Kidney epithelial cell (primary cell): Measurements from ENCODE around the gene UMAD1. TPM values are rescaled to one million over a fixed set of nuclear protein-coding genes. Genes with fewer than 3 reads are reported as not detected.

Experiments used
- DNase-seq: peaks from one replicate; pipeline ENCODE4 v3.0.0-alpha.2; 2010; ENCODE audit warnings: low read depth
- H3K27me3 ChIP-seq: 2 replicates; pipeline ENCODE4 v1.6.0; 2011; ENCODE audit warnings: low read length; ENCODE audit not compliant: control insufficient read depth, insufficient read depth
- H3K36me3 ChIP-seq: 2 replicates; pipeline ENCODE4 v1.5.1; 2011; ENCODE audit warnings: low read length; ENCODE audit not compliant: control insufficient read depth, insufficient read depth
- H3K4me3 ChIP-seq: 2 replicates; pipeline ENCODE4 v1.5.1; 2011; ENCODE audit warnings: low read depth, mild to moderate bottlenecking, control low read depth, low read length
- CTCF ChIP-seq: IDR thresholded peaks from 2 replicates; pipeline ENCODE4 v1.5.1; 2011; ENCODE audit warnings: mild to moderate bottlenecking, moderate library complexity, low read length, control low read depth, inconsistent platforms; ENCODE audit not compliant: insufficient read depth, poor library complexity, severe bottlenecking
- total RNA-seq: library from RNA; depleted of rRNA; stranded (reverse); fragments of >200 nt; gene quantifications from 2 replicates; pipeline ENCODE4 v1.2.3, GENCODE V29; 2015

UMAD1 gene
- total RNA-seq, 1 donor from 2014 or later, result 10.7 TPM

GRCh38 chr7:7911369-7912123, 271.0 kb downstream of the UMAD1 start:
- H3K27me3 ChIP-seq, result no peaks in the 10 kb centered on the region
- DNase-seq, result peak; percentile 82
- no peak for TF ChIP-seq CTCF
- H3K4me3 ChIP-seq, result no peak overlapping the region
- no peaks in the 10 kb centered on the region for H3K36me3 ChIP-seq

GRCh38 chr7:7912937-7913336, 272.4 kb downstream of the UMAD1 start:
- Histone ChIP-seq H3K36me3 (no peaks in the 10 kb centered on the region), H3K27me3 (no peaks in the 10 kb centered on the region), H3K4me3 (no peak overlapping the region)
- DNase-seq, result no peak
- TF ChIP-seq CTCF, result no peak

GRCh38 chr7:7913504-7913903, 273.0 kb downstream of the UMAD1 start:
- no peaks in the 10 kb centered on the region for H3K36me3 ChIP-seq
- no peak overlapping the region for H3K4me3 ChIP-seq
- H3K27me3 ChIP-seq, result no peaks in the 10 kb centered on the region
- TF ChIP-seq CTCF, result no peak
- DNase-seq, result no peak

DNA sequence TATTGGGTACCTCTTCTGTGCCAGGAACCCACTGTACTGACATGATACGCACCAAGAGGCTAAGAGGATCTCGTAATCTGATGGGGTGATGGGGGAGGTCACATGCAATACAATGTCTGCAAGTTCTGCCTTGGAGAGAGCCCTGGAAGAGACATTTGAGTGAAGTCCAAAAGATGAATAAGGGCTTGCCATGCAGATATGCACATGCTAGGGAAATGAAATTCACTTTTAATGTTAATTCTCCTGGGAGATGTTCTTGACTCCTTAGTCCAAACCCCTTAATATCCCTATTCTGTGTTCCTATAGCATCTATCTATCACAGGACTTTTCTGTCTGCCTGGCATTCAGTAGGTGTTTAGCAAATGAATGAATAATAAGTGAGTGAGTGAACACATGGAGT, 274.0 kb downstream of the UMAD1 start:
- Histone ChIP-seq H3K4me3 (no peak overlapping the region), H3K36me3 (no peaks in the 10 kb centered on the region), H3K27me3 (no peaks in the 10 kb centered on the region)
- no peak for DNase-seq
- no peak for TF ChIP-seq CTCF

DNA sequence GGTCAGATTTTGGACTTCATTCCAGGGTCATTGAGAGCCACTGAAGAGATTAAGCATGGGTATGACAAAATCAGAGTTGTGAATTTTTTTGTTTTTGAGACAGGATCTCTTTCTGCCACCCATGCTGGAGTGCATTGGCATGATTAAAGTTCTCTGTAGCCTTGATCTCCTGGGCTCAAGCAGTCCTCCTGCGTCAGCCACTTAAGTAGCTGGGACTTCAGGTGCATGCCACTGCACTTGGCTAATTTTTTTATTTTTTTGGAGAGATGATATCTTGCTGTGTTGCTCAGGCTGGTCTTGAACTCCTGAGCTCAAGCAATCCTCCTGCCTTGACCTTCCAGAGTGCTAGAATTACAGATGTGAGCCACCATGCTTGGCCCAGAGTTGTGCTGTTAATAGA, 275.5 kb downstream of the UMAD1 start:
- Histone ChIP-seq H3K27me3 (no peaks in the 10 kb centered on the region), H3K4me3 (no peak overlapping the region), H3K36me3 (no peaks in the 10 kb centered on the region)
- no peak for DNase-seq
- TF ChIP-seq CTCF, result no peak

- no peak for TF ChIP-seq CTCF
- H3K27me3 ChIP-seq, result no peaks in the 10 kb centered on the region
- DNase-seq, result no peak
- H3K36me3 ChIP-seq, result no peaks in the 10 kb centered on the region
- no peak overlapping the region for H3K4me3 ChIP-seq
Observed at GRCh38 chr7:7917593-7917992, 277.0 kb downstream of the UMAD1 start.
